ENCODE data around the gene NUDT2.
"Not testable (repeated sequence)": the region's sequence is repeated elsewhere in the genome, so short reads cannot be mapped to it uniquely, and the experiment has no call there.

The NUDT2 gene

GRCh38 chr9:34328987-34329832 is at the start of gene NUDT2, which contains the start of gene KIF24:
Gene NUDT2, plus strand, starts transcription at chr9:34329569. Its CDS starts 9,471 bp downstream, at chr9:34339040.
Gene KIF24, minus strand, starts transcription at chr9:34329268. Its CDS starts 17,922 bp downstream, at chr9:34311346.
- peak; percentile 99 for DNase-seq

GRCh38 chr9:34282096-34282495 is 47.3 kb upstream of the NUDT2 start:
- DNase-seq: no peak

GRCh38 chr9:34289159-34289558 is 40.2 kb upstream of the NUDT2 start:
- DNase-seq: no peak

- no peak for DNase-seq
Observed at GRCh38 chr9:34291023-34291422, 38.3 kb upstream of the NUDT2 start.

DNA sequence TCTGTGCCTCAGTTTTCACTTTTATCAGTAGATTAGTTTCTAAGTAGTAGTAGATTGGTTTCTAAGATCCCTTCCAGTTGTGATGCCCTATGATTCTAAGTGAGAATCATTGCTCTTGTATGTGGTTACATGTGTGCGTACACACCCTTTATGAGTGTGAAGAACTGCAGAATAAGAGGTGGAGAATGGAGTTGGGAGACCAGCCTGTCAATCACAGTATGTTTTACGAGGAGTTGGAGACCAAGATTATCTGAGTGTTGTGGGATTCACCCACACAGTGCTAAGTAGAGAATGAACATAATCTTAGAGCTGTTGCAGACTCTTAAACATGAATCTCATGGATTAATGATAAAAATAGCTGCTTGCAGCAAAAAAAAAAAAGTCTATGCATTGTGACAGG is 37.9 kb upstream of the NUDT2 start:
- no peak for DNase-seq

- no peak for DNase-seq
Observed at GRCh38 chr9:34292552-34292951, 36.8 kb upstream of the NUDT2 start.

GRCh38 chr9:34301064-34301463 is 28.3 kb upstream of the NUDT2 start:
- not testable (repeated sequence) for DNase-seq

DNA sequence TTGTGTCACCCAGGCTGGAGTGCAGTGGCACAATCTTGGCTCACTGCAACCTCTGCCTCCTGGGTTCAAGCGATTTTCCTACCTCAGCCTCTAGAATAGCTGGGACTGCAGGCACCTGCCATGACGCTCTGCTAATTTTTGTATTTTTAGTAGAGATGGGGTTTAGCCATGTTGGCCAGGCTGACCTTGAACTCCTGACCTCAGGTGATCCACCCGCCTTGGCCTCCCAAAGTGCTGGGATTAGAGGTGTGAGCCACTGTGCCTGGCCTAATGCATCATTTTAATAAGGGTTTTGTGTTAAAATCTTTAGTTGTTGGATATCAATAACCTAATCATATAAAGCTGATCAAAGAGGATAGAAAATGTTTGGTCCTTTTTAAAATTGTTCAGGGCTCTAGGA is 21.1 kb upstream of the NUDT2 start:
- not testable (repeated sequence) for DNase-seq

- DNase-seq: peak; percentile 45
Observed at GRCh38 chr9:34310215-34310614, 19.2 kb upstream of the NUDT2 start.

DNA sequence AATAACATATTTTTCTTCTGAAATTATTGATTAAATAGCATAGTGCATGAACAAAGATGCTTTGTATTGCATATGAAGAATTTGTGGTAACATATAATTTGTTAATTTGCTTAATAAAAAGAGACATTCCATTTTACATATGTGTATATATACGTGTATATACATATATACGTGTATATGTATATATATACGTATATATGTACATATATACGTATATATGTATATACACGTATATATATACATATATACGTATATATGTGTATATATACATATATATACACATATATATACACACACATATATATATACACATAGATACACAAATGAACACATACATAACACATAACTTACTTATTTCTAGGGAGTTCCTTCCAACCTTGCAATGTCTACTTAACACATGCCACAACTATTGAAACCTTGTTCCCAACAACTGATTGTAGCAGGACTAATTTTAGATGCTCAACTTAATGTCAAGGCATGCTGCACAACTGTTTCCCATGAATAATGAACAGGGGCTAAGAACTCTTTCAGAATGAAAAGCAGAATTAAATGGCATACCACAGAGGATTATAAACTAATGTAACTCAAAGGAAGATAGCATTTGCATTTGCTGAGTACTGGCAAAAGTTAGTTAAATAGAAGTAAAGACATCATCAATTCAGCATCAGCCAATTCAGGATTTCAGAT is 17.7 kb upstream of the NUDT2 start:
- DNase-seq: no peak

GRCh38 chr9:34317436-34317835 is 11.9 kb upstream of the NUDT2 start:
- no peak for DNase-seq

GRCh38 chr9:34318163-34318790 is 11.1 kb upstream of the NUDT2 start:
- DNase-seq: no peak

DNA sequence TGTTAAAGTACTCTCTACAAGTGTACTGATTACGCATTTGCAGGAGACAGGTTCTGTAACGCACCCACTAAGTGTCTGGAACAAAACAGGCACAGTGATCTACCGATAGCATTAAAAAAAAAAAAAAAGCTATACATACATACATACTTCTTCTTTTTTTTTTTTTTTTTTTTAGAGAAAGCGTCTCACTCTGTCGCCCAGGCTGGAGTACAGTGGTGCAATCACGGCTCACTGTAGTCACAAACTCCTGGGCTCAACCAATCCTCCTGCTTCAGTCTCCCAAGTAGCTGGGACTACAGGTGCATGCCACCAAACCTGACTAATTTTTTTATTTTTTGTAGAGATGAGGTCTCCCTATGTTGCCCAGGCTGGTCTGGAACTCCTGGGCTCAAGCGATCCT is 7.9 kb upstream of the NUDT2 start:
- no peak for DNase-seq

GRCh38 chr9:34322899-34323591 is 6.3 kb upstream of the NUDT2 start:
- no peak for DNase-seq

GRCh38 chr9:34326690-34327089 is 2.7 kb upstream of the NUDT2 start:
- no peak for DNase-seq

- DNase-seq: peak; percentile 48
Observed at GRCh38 chr9:34328500-34328986, 826 bp upstream of the NUDT2 start.

- DNase-seq: no peak
Observed at GRCh38 chr9:34331196-34331595, 1.8 kb downstream of the NUDT2 start.

DNA sequence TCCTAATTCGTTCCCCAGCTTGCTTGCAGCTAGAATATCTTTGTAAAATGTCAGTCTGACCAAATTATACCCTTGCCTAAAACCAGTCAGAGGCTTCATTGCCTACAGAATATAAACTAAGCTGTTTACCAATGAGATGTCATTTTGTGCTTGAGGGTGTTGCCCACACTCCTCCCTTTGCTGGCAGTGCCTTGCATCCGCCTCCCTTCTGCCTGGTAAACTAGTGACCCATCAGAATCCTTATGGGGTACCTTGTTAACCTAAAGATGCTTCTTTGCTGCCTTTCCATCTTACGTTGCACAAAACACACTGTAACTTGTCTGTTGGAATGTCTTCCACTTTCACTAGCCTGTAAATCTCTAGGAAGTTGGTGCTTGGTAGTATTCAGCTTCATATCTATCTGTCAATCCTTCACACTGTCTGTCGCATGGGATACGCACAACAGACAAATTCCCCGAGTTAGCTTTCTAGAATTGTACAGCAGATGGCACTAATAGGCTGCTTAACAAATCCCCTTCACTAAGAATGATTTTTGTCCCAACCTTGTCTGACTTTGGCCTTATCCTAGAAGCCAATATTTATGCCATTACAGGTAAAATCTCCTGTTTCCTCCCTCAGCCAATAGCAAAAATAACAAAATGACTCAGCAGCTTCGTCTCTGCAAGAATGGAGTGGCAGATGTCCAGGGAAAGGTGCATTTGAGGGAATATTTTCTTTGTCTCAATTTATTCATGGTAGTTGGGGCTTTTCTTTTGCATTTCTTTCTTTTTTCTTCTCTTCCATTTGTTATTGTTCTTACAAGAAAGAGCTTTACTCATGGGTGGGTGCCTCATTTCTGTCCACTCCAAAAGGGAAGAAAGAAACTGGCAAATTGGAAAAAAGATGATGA is 3.0 kb downstream of the NUDT2 start:
- peak; percentile 25 for DNase-seq

GRCh38 chr9:34333836-34334235 is 4.5 kb downstream of the NUDT2 start:
- no peak for DNase-seq

DNA sequence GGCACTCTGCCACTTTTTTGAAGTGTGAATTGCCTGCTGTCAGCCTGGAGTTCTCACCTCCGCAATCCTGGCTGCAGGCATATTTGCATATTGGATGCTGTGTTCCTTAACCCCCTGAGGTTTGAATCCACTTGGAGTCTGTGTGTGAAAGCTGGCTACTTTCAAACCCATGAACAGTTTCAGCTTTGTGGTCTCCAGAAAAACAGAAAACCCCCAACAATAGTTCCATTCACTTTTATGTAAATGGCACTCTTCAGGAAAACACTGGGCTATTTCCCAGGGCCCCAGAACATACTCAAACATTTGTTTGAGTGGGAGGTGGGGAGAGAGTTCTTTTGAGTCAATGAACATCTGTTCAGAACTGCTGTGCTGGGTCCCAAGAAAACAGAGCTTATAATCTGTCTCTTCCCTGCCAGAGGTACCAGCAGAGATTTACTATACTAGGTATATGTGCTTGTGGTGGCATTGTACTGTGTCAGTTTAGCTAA is 5.0 kb downstream of the NUDT2 start:
- DNase-seq: no peak

DNA sequence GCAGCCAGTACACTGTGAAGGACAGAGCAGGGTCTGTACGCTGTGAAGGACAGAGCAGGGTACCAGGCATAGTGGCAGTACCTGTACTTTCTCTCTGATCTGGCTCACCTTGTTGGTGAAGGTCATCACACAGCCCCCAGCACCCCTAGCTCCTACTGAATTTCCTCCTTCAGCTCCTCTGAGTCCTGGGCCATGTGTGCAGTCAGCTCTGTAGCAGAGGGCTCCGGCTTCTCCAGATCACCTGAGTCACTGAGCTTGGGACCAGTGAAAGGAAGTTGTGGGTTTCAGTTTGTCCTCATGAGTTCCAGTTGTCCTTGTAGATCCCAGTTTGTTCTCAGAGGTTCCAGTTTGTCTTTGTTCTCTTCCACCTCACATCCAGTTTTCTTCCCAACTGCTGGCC is 5.5 kb downstream of the NUDT2 start:
- no peak for DNase-seq

GRCh38 chr9:34335376-34335775 is 6.0 kb downstream of the NUDT2 start:
- DNase-seq: no peak
